IPS-11a (cell line): ENCODE measurements around the gene C18orf63.

Experiments used
- H3K4me3 ChIP-seq: one replicate; pipeline ENCODE4 v1.5.1; 2013; ENCODE audit warnings: low read depth, low read length, control low read depth

C18orf63 gene

DNA sequence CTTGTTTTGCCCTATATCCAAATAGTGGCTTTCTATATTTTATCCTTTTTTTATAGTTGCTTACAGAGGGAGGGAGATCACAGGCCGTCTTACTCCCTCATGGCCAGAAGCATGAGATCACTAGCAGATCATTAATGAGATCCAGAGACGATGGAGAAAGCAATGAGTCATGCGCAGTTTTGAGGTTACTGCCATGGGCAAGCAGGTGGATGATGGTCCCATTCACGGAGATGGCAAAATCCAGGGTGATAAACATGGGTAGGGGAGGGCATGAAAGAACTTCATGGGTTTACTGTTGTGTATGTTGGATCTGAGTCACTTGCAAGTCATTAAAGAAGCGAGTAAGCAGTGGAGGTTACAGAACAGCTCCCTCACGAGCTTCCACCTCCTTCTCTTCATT, 60.4 kb downstream of the C18orf63 start:
- H3K4me3 ChIP-seq, result no peak overlapping the region

GRCh38 chr18:74376523-74376922, 60.9 kb downstream of the C18orf63 start:
- H3K4me3 ChIP-seq, result no peak overlapping the region

GRCh38 chr18:74377776-74378175, 62.1 kb downstream of the C18orf63 start:
- H3K4me3 ChIP-seq, result no peak overlapping the region

DNA sequence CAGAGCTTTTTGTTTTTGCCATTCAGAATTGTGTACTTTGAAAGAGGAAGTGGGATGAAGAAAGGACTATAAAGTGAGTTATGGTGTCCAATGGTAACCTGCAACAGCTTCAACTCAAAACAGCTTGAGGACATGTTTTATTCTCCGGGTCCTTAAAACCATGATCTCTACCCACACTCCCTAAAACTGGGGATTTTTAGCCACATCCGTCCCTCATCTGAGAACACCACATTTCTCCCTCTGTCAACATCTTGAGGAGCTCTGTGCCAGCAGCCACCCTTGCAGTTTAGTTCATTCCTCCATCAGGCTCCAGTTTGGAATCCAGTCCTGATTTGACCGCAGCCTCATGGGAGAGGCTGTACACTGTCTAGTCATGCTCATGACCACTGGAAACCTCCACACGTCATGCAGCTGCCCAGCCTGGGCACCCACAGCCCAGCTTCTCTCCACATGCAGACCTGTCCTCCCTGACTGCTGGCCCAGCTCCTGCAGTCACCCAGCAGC, 62.6 kb downstream of the C18orf63 start:
- H3K4me3 ChIP-seq, result no peak overlapping the region

GRCh38 chr18:74380916-74381315, 65.3 kb downstream of the C18orf63 start:
- H3K4me3 ChIP-seq, result no peak overlapping the region

DNA sequence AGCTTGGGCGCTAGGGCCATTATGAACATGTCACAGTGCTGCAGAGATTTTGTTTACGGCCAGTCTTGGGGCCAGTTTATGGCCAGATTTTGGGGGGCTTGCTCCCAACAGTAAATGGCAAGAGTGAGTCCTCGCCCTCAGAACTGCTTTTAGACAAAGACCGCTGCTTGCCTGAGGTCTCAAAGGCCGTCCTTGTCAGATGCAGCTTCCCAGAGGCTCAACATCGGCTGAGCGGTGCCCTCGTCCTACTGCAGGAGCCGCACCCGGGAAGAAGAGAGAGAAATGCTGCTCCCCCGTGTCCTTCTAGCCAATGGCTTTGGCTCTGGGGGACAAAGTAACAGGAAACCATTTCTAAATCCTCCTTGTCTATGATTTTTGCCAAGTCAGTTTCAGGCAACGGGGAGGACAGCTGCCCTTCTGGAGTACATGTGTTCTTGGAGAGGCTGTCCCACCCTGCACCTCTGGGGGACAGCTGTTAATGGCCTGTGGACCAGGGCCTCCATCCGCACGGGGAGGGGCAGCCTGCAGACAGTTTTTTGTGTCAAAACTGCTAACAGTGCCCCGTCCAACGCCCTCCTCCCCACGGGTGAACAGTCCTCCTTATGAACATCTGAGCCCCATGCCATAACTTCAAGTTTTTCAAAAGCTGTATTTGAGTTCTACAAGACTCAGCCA, 66.1 kb downstream of the C18orf63 start:
- no peak overlapping the region for H3K4me3 ChIP-seq

DNA sequence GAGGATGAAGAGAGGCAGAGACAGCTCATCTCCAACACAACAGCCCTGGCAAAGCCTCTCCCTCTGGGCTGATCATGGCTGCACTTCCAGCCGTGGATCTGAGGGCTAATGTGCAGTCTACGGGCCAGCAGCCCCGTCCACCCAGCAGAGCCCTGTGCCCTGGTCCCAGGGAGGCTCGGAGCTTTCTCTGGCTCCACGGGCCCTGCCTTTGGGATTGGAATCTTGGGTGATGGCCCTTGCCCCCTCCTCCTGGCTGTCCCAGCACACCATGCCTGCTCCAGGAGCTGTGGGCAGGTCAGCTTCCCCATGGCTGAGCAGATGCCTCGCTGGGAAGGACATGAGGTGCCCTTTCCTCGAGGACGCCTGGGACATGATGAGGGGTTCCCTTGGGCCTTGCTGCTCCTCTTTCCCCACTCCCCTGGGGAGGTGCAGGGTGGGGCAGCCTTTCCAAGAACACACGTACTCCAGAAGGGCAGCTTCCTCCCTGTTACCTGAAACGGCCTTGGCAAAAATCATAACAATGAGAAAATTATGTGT, 66.9 kb downstream of the C18orf63 start:
- no peak overlapping the region for H3K4me3 ChIP-seq

GRCh38 chr18:74387383-74387782, 71.7 kb downstream of the C18orf63 start:
- no peak overlapping the region for H3K4me3 ChIP-seq

- no peak overlapping the region for H3K4me3 ChIP-seq
Measured at GRCh38 chr18:74388227-74388626, 72.6 kb downstream of the C18orf63 start.

DNA sequence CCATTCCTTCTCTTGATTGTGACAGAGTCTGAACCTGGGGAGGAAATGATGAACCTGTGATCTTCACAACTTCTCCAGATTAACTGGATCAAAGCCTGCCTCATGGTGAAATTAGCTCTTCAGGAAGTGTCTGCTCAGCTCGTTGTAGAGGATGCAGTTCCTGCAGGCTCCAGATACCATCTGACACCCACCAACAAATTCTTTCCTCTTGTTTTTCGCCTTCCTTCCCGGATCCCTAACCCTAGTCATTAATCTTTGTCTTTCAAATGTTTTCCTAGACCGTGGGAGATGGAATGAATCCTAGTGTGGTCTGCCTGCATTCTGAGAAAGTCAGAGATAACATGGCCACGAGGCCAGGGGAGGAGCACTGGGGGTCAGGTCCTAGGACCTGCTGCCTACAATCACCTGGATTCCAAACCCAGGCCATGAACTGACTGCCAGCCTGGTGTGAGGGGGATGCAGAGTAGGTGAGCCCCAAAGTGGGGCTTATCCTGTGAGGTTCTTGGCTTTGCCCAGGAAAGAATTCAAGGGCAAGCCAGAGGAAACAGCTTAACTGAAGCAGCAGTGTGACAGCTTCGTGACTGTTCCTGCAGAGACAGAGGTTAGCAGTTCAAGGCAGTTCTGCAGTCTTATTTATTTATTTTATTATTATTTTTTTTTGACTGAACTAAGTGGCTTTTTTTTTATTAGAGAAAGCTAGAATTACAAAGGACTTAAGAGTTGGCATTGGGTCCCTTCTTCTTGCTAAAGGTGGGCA, 73.7 kb downstream of the C18orf63 start:
- no peak overlapping the region for H3K4me3 ChIP-seq

GRCh38 chr18:74389991-74390390, 74.4 kb downstream of the C18orf63 start:
- no peak overlapping the region for H3K4me3 ChIP-seq

DNA sequence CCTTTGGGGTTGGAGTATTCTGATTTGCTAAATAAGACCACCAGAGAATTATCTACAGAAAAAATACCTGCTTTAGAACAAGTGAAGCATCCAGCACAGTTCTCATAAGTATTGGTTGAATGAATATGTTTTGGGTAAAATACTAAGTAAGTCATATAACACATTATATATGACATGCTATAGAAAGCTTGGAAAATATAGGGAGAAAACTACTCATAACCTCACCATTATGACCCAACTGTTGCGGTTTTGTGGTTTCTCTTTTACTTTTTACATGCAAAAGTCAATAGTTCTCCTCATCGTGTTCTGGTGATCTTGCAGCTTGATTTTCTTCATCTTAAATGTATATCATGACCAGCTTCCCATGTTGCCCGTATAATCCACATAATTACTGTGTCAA, 75.3 kb downstream of the C18orf63 start:
- H3K4me3 ChIP-seq, result no peak overlapping the region

- no peak overlapping the region for H3K4me3 ChIP-seq
Measured at GRCh38 chr18:74392323-74392722, 76.7 kb downstream of the C18orf63 start.

DNA sequence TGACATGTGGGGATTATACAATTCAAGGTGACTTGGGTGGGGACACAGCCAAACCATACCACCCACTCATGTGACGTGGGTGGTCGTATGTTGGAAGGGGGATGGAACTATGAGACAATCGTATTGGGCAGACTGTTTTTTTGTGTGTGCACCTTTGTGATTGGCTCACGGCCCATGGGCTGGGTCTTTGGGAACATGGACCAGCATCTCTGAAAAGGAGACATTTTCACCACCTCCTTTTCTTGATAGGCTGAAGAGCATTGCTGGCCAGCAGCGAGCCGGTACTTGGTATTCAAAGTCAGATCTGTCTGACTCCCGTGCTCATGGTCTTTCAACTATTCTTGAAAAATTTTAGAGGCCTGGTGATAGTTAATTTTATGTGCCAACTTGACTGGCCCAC, 79.4 kb downstream of the C18orf63 start:
- no peak overlapping the region for H3K4me3 ChIP-seq

DNA sequence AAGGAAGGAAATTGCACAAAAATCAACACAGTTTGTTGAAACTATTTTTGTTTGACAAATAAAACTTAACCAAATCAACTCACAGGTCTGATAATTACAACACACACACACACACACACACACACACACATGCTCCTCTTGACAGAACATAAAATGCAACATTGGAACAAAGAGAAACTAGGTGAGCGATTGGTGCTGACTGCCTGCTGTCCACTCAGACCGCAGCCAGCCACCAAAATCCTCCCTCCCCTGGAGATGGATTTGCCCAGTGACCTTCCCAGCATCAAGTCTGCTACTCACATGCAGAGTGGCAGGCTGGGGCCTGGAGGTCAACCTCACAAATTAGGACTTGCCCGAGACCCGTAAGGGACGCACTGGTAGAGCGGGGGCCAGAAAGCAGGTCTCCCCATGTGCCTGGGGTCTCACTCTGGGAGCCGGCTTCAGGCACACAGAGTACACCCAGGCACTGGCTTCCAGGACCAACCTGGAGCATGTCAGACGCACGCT, 80.1 kb downstream of the C18orf63 start:
- H3K4me3 ChIP-seq, result no peak overlapping the region

GRCh38 chr18:74396171-74397169, 80.8 kb downstream of the C18orf63 start:
- no peak overlapping the region for H3K4me3 ChIP-seq

GRCh38 chr18:74397572-74397971, 81.9 kb downstream of the C18orf63 start:
- no peak overlapping the region for H3K4me3 ChIP-seq

GRCh38 chr18:74399091-74399887, 83.7 kb downstream of the C18orf63 start:
- H3K4me3 ChIP-seq, result no peak overlapping the region

GRCh38 chr18:74400813-74401212, 85.2 kb downstream of the C18orf63 start:
- no peak overlapping the region for H3K4me3 ChIP-seq
